Brain microvascular endothelial cell (primary cell): Measurements from ENCODE around the gene SSC4D.
"Not testable (repeated sequence)": the region's sequence is repeated elsewhere in the genome, so short reads cannot be mapped to it uniquely, and the experiment has no call there.

ENCODE experiments used
- DNase-seq: peaks from one replicate; pipeline ENCODE4 v3.0.0-alpha.2; 2020
- H3K27ac ChIP-seq: fragments of 250-450 bp; sonication (Bioruptor Pico); 2 replicates; pipeline ENCODE4 v1.5.1; 2020; ENCODE audit warnings: mild to moderate bottlenecking, moderate library complexity
- H3K27me3 ChIP-seq: fragments of 250-450 bp; sonication (Bioruptor Pico); replicated peaks from 2 replicates; pipeline ENCODE4 v1.5.1; 2020; ENCODE audit warnings: mild to moderate bottlenecking
- H3K36me3 ChIP-seq: fragments of 250-450 bp; sonication (Bioruptor Pico); replicated peaks from 2 replicates; pipeline ENCODE4 v1.5.1; 2020; ENCODE audit warnings: mild to moderate bottlenecking
- H3K4me3 ChIP-seq: 2 replicates; pipeline ENCODE4 v1.5.1; 2011; ENCODE audit warnings: low read depth, mild to moderate bottlenecking, control low read depth, low read length, moderate library complexity
- in situ Hi-C: cut with HindIII; loops from 2 replicates; pipeline ENCODE4 v1.10.0; 2017; ENCODE audit warnings: low sequenced_read_pairs, low pct_ligation_motif_present
- TF ChIP-seq, protein P1 (sequence below): IDR thresholded peaks from 2 replicates; pipeline ENCODE4 v1.5.1; 2011; ENCODE audit warnings: low read depth, mild to moderate bottlenecking, moderate library complexity, low read length, control low read depth, inconsistent platforms; ENCODE audit errors: missing control alignments

The SSC4D gene

DNA sequence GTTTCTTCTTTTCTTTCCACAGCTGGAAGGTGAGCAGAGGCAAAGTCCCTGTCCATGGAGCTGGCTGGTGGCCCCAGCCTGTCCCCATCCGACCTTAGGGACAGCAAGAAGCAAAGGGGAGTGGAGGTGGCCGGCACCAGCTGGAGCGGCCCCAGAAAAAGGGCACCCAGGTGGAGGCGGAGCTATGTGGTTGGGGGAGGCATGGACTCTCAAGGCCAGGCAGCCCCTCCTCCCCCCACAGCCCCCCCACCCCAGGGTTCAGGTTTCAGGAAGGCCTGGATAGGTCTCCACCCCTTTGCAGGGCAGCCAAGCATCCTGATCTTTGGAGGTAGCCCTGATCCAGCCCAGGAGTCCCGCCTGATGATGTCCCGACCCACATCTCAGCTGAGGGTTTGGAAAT lies at the start of gene SSC4D:
Gene SSC4D (minus strand): TSS at position 161 of the 400 bp plus-strand sequence. CDS start 5,258 bp downstream, outside the sequence.
- TF ChIP-seq, protein P1, sequence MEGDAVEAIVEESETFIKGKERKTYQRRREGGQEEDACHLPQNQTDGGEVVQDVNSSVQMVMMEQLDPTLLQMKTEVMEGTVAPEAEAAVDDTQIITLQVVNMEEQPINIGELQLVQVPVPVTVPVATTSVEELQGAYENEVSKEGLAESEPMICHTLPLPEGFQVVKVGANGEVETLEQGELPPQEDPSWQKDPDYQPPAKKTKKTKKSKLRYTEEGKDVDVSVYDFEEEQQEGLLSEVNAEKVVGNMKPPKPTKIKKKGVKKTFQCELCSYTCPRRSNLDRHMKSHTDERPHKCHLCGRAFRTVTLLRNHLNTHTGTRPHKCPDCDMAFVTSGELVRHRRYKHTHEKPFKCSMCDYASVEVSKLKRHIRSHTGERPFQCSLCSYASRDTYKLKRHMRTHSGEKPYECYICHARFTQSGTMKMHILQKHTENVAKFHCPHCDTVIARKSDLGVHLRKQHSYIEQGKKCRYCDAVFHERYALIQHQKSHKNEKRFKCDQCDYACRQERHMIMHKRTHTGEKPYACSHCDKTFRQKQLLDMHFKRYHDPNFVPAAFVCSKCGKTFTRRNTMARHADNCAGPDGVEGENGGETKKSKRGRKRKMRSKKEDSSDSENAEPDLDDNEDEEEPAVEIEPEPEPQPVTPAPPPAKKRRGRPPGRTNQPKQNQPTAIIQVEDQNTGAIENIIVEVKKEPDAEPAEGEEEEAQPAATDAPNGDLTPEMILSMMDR = no peak
- no peak for DNase-seq
- H3K4me3 ChIP-seq = no peak within 1 kb of the TSS
- H3K27ac ChIP-seq = no peak within 1 kb of the TSS
- no peaks in the 10 kb centered on the region for H3K27me3 ChIP-seq
- no peaks in the 10 kb centered on the region for H3K36me3 ChIP-seq
- in situ Hi-C loops = no loop called here

DNA sequence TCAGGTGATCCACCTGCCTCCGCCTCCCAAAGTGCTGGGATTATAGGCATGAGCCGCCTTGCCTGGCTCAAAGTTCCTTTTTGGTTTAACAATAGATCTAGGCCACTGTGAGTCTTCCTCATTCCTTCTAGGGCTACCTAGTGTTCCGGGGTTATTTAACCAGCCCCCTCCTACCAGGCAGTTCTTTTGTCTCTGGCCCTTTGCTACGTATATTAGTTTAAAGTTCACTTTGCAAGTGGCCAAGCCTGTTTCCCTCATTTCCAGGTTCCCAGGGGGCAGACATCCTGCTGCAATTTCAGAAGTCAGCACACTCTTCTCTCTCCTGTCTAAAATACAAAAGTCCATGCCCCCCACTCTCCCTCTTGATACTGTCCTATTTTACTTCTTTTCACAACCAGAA lies 49.0 kb upstream of the SSC4D start:
- in situ Hi-C loops, H3K4me3 ChIP-seq, H3K27me3 ChIP-seq, DNase-seq, H3K27ac ChIP-seq, H3K36me3 ChIP-seq: not testable (repeated sequence)

DNA sequence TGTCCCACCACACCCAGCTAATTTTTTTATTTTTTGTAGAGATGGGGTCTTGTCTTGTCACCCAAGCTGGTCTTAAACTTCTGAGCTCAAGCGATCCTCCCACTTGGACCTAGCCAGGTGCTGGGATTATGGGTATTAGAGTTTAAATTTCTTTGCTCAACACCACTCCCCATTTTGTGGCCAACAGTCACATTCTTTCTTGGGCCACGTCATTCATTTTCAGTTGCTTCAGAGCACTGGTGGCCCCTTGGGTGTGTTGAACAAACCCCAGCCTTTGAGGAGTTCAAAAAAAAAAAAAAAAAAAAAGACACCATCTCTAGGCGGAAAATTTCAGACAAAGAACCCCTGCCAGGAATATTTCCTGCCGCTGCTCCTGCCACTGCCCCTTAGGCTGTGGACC lies 47.5 kb upstream of the SSC4D start:
- H3K4me3 ChIP-seq, in situ Hi-C loops, DNase-seq: not testable (repeated sequence)

DNA sequence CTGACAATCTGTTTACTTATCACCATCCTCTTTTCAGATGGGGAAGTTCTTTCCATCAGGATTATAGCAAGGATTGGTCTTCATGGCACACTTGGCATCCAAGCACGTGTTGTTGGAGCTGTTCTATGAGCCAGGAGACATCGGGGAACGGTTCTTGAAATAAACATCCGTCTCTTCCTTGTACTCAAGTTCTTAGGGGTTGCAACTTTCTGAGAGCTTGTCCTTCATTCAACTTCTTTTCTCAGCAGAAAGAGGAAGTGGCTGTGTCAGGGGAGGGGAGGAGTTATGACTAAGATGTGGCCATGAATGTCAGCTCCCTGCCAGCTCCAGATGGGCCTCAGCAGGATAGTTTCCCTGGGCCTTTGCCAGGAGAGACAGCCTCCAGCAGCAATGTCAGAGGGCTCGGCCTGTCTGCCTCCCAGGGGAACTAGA lies 36.1 kb upstream of the SSC4D start:
- peak; percentile 69 for DNase-seq
- H3K27me3 ChIP-seq, H3K4me3 ChIP-seq, H3K36me3 ChIP-seq, in situ Hi-C loops: not testable (repeated sequence)
- H3K27ac ChIP-seq = peak overlapping the region; percentile 27

More for the DNA sequence above, 47.5 kb upstream of the SSC4D start:
- H3K27me3 ChIP-seq, H3K27ac ChIP-seq, H3K36me3 ChIP-seq: not testable (repeated sequence)

DNA sequence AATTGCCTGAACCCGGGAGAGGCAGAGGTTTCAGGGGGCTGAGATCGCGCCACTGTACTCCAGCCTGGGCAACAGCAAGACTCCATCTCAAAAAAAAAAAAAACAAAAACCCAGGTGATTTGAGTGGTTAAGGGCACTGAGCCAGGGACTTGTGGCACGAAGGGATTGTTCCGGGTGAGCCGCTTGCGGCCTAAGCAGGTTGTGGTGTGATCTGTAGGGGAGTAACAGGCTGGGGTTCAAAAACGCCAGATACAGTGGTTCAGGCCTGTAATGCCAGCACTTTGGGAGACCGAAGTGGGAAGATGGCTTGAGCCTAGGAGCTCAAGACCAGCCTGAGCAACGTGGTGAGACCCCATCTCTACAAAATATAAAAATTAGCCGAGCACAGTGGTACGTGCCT lies 34.3 kb upstream of the SSC4D start:
- H3K36me3 ChIP-seq, DNase-seq, H3K4me3 ChIP-seq, in situ Hi-C loops, H3K27ac ChIP-seq, H3K27me3 ChIP-seq: not testable (repeated sequence)

DNA sequence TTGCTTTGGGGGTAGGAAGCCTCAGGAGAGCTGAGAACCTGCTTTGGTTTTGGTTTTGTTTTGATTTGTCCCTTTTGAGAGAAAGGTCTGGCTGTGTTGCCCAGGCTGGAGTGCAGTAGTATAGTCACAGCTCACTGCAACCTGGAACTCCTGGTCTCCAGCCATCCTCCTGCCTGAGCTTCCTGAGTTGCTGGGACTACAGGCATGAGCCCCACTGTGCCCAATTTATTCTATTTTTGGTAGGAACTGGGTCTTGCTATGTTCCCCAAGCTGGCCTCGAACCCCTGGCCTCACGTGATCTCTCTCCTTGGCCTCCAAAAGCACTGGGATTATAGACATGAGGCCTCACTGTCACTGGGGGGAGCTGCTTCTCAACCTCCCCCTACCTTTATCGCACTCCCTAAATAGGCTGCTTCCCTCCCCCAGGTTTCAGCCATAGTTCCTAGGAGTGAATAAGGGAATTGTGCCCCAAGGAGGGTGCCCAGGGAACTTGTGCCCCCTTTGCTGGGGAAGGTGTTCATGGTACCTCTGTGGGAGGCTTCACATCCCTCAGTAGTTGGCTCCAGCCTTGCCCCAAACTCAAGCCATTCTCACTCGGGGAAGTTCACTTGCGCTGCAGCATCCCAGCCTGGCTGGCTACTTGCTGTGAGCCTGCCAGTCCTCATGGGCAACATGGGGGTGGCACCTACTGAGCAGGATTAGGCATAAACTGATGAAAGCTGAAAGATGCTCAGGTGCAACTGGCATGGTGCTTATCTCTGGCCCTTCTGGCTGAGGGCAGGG lies 33.4 kb upstream of the SSC4D start:
- H3K36me3 ChIP-seq, H3K27ac ChIP-seq, H3K4me3 ChIP-seq, in situ Hi-C loops, H3K27me3 ChIP-seq, DNase-seq: not testable (repeated sequence)

DNA sequence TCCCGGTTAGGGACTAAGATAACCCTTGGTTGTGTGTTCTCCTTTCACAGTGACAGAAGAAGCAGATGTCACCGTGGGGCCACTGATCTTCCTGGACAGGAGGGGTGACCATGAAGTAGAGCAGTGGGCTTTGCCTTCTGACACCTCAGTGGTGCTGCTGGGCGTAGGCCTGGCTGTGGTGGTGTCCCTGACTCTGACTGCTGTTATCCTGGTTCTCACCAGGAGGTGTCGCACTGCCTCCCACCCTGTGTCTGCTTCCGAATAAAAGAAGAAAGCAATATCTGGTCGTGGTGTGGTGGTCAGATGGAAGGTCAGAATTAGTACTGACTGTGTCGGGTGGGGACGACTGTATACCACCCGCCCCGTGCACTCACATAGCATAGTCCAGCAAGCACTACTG lies 32.3 kb upstream of the SSC4D start:
- H3K4me3 ChIP-seq, H3K27me3 ChIP-seq, in situ Hi-C loops, H3K36me3 ChIP-seq, DNase-seq, H3K27ac ChIP-seq: not testable (repeated sequence)

DNA sequence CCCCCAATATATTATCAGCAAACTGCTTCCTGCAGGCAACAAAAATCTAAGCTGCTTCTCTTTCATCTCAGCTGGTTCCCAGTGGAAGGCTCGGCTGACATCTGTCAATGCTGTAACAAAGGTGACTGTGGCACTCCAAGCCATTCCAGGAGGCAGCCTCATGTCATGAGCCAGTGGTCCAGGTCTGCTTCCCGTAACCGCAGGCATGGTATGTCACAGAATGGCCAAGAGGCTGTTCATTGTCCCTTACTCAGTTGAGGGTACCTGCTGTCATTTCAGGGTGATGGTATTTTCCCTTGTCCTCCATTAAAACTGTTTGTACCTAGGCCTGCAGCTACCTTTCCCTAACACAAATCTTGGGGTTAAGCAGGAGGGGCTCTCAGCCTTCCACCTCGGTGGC lies 30.9 kb upstream of the SSC4D start:
- H3K27ac ChIP-seq, in situ Hi-C loops, H3K27me3 ChIP-seq, DNase-seq, H3K4me3 ChIP-seq, H3K36me3 ChIP-seq: not testable (repeated sequence)

DNA sequence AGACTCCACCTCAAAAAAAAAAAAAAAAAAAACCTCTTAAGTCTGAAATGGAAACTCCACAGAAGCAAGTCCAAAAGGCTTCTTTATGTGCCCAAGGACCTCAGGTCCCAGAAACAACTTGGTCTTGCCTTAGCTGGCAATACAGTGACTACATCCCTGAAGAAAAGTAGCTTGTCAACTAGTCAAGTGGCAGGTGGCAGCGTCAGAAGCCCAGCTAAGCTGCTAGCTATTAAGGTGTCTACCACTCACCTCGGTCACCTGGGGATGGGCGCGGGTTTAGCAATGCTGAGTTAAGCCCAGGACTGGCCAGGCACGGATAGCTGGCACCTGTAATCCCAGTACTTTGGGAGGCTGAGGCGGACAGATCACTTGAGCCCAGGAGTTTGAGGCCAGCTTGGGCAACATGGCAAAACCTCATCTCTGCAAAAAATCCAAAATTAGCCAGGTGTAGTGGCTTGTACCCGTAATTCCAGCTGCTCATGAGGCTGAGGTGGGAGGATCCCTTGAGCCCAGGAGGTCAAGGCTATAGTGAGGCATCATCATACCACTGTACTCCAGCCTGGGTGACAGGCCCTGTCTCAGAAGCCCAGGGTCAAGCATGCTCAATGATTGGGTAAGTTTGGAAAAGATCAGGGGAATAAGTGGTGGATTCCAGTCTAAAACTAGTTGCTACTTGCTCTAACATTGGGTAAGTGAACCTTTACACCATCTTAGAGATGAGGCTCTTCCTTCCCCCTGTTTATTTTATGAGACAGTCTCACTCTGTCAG lies 29.8 kb upstream of the SSC4D start:
- H3K4me3 ChIP-seq, H3K27ac ChIP-seq, H3K36me3 ChIP-seq, in situ Hi-C loops, DNase-seq, H3K27me3 ChIP-seq: not testable (repeated sequence)

DNA sequence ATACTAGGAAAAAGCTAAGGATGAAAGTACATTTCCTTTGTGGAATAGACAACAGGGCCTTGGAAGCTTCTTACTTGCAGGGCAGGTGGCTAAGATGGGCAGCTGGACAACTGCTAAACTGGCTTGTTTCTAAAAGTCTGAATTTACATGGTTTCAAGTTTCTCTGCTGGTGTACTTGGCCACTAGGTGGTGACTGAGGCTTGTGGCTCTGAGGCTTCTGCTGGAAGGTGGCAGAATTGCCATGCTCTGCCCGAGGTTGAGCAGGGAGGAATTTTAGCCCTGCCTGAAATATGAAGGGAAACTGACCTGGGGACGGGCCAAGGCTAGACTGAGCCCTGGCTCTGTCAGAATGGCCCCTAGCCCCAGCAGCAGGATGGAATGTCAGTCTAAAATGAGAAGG lies 28.4 kb upstream of the SSC4D start:
- H3K27me3 ChIP-seq, H3K4me3 ChIP-seq, in situ Hi-C loops, H3K36me3 ChIP-seq, H3K27ac ChIP-seq: not testable (repeated sequence)
- TF ChIP-seq, protein P1 = peak; percentile 65
- peak; percentile 82 for DNase-seq
